ENCODE data around the gene NMRK2.

DNA sequence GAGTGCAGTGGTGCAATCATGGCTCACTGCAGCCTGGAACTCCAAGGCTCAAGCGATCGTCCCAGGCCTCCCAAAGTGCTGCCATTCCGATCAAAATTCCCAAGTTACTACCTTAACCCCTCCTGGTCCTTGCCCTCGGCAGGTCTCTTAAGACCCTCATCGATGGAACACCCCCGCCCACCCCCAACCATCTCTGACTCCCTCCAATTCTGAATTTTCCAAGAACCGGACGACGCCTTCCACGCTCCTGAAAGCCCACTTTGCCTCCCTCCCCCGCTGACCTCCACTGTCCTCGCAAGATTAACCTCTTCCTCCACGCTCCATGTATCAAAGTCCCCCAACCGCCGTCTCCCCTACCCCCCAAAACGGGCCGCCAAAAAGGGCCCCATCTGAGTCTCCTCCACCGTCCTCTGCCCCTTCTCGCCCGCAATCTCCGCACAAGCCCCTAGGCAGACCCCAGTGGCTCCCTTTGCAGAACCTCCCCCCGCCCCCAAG is 37.5 kb downstream of the NMRK2 start:
- no peak for TF ChIP-seq CTCF (IDR thresholded peaks at IDR 0.05 in 4 of 5, conservative IDR thresholded peaks at IDR 0.05 in 1 of 5)
- no peak for TF ChIP-seq POLR2A (IDR thresholded peaks at IDR 0.05)

Data from gastrocnemius medialis (tissue), 4 donors.